HepG2 (cell line): Measurements from ENCODE around the gene TADA2A. TPM values are rescaled to one million over a fixed set of nuclear protein-coding genes. Genes with fewer than 3 reads are reported as not detected.

ENCODE experiments used
- ARID3A ChIP-seq: IDR thresholded peaks from 2 replicates; pipeline ENCODE4 v1.6.1; 2012; ENCODE audit warnings: low read depth, low read length, improper control_type of control experiment
- ATF1 ChIP-seq: IDR thresholded peaks from 2 replicates; pipeline ENCODE4 v1.6.1; 2016; ENCODE audit warnings: mild to moderate bottlenecking, control low read depth
- MAX ChIP-seq: IDR thresholded peaks from 2 replicates; pipeline ENCODE4 v1.6.1; 2012; ENCODE audit warnings: inconsistent platforms
- TEAD3 ChIP-seq: optimal IDR thresholded peaks from 2 replicates; pipeline ENCODE3; 2016; ENCODE audit warnings: borderline replicate concordance
- TERF1 ChIP-seq: sonication (generic); formaldehyde crosslinking; IDR thresholded peaks from 2 replicates; pipeline ENCODE4 v1.8.0; 2022; ENCODE audit warnings: mild to moderate bottlenecking, missing genetic modification reagents, moderate library complexity
- ZNF292 ChIP-seq: sonication (generic); formaldehyde crosslinking; IDR thresholded peaks from 2 replicates; pipeline ENCODE4 v1.8.1; 2022; ENCODE audit warnings: mild to moderate bottlenecking, low read depth, missing genetic modification reagents, borderline replicate concordance
- ZNF331 ChIP-seq: sonication (generic); formaldehyde crosslinking; IDR thresholded peaks from 2 replicates; pipeline ENCODE4 v1.4.0; 2020; ENCODE audit warnings: missing genetic modification reagents
- ZNF607 ChIP-seq: sonication (generic); formaldehyde crosslinking; IDR thresholded peaks from 2 replicates; pipeline ENCODE4 v1.5.1; 2020; ENCODE audit warnings: missing genetic modification reagents, mild to moderate bottlenecking, borderline replicate concordance
- ZNF609 ChIP-seq: sonication (generic); formaldehyde crosslinking; IDR thresholded peaks from 2 replicates; pipeline ENCODE4 v1.4.0; 2020; ENCODE audit warnings: mild to moderate bottlenecking, missing genetic modification reagents, borderline replicate concordance
- ZNF770 ChIP-seq: sonication (generic); formaldehyde crosslinking; IDR thresholded peaks from 2 replicates; pipeline ENCODE4 v1.5.0; 2020; ENCODE audit warnings: mild to moderate bottlenecking, missing genetic modification reagents
- ZSCAN12 ChIP-seq: sonication (generic); formaldehyde crosslinking; IDR thresholded peaks from 2 replicates; pipeline ENCODE4 v1.9.0; 2021; ENCODE audit warnings: mild to moderate bottlenecking, missing genetic modification reagents
- polyA plus RNA-seq, 8 experiments: library from polyadenylated mRNA; depleted of rRNA in 3 of 8; stranded (reverse) in 7 of 8; unstranded in 1 of 8; fragments of >200 nt; fragmentation: Illumina TruSeq in 4 of 8; extraction: Trizol in 4 of 8; gene quantifications; 2 replicates each; pipeline versions ENCODE4 v1.2.1 to v1.2.3, GENCODE V29; 2011 to 2016; ENCODE audit warnings: low read depth in 4 of 8, missing spikeins in 1 of 8, mixed read lengths in 1 of 8; ENCODE audit not compliant: insufficient read depth in 1 of 8
- total RNA-seq, 5 experiments: library from RNA; depleted of rRNA; stranded (reverse); fragments of >200 nt; fragmentation: Illumina TruSeq; extraction: Trizol; gene quantifications; 2 replicates each; pipeline ENCODE4 v1.2.3, GENCODE V29; 2016; ENCODE audit warnings: low read depth in 1 of 5

The TADA2A gene
- total and polyA plus RNA-seq, 2 of the 13 experiments (the other 11 are each of a cell fraction or from before 2014, with no cell fraction given): 8.0 to 14.0 TPM

GRCh38 chr17:37502009-37502936, 95.6 kb downstream of the TADA2A start (continued):
- peak; percentile 77; the same call in 1 of the 2 replicates for TF ChIP-seq ZNF609 (CRISPR knock-in tag)
- TF ChIP-seq ZSCAN12: no peak
- TF ChIP-seq ZNF770 (CRISPR knock-in tag): 0 out of 2 replicates have a peak, but pooled peaks have one; percentile 6
- TF ChIP-seq TERF1 (CRISPR knock-in tag): no peak
- peak; percentile 32; the same call in 1 of the 2 replicates for TF ChIP-seq MAX
- TF ChIP-seq ZNF331: peak; percentile 68; the same call in 1 of the 2 replicates
- peak; percentile 34; the same call in 1 of the 2 replicates for TF ChIP-seq ARID3A
- peak; percentile 29; the same call in 1 of the 2 replicates for TF ChIP-seq ZNF607
- TF ChIP-seq ATF1 (CRISPR knock-in tag): no peak
- peak; percentile 90 for TF ChIP-seq ZNF292 (CRISPR knock-in tag)
- TF ChIP-seq TEAD3 (CRISPR knock-in tag): peak; percentile 71
